ENCODE data around the gene SH3BGRL. TPM values are rescaled to one million over a fixed set of nuclear protein-coding genes. Genes with fewer than 3 reads are reported as not detected.

Gene SH3BGRL
- 91.9 TPM for total RNA-seq

DNA sequence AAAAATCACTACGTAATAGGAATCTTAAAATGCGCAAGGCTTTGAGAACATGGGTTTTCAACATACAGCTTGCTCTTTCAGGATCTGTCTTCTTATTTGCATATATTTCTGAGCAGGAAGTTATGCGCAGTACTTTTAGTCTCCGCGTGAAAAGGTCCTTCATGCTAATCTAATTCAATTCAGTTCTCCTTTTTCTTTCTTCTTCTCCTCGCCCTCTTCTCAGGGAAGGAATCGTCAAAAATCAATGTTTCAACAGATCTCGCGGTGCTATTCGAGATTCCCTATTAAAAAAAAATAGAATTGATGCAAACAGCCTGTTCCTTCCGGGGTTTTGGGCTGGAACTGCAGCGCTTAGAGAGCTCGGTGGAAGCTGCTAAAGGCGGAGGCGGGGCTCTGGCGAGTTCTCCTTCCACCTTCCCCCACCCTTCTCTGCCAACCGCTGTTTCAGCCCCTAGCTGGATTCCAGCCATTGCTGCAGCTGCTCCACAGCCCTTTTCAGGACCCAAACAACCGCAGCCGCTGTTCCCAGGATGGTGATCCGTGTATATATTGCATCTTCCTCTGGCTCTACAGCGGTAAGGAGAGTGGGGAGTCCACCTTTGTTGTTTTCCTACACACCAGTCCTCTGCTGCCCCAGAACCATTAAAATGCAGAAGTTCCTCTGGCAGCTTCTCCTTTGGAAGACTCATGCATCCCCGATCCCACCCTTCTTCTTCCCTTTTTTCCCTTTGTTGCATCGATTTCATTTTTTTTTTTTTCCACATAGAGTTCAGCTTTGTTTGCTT, at the start of gene SH3BGRL, which contains the start of gene HMGN5:
SH3BGRL (plus strand) TSS at position 432 of the 785 bp plus-strand sequence; CDS start at position 531, 99 bp downstream.
HMGN5 (minus strand) TSS at position 243 of the 785 bp plus-strand sequence. CDS start 80,364 bp downstream, outside the sequence.
- Histone ChIP-seq H3K4me3 (peak within 1 kb of the TSS; percentile 47 to 79), H3K27me3 (no peaks in the 10 kb centered on the region), H3K27ac (peak within 1 kb of the TSS; percentile 75 to 80), H3K4me1 (no peaks in the 10 kb centered on the region), H3K36me3 (no peaks in the 10 kb centered on the region), H3K9me3 (no peaks in the 10 kb centered on the region)
- intact Hi-C loops (cut with DNase I): loop anchor here (2.0 to 5.0 kb wide), 2 partner anchors 55 to 81 kb away; no protein-coding TSS in a partner anchor
- peak; percentile 18 to 87 for DNase-seq (ENCODE audit: low spot score in 2 of 2)
- TF ChIP-seq, protein P1, sequence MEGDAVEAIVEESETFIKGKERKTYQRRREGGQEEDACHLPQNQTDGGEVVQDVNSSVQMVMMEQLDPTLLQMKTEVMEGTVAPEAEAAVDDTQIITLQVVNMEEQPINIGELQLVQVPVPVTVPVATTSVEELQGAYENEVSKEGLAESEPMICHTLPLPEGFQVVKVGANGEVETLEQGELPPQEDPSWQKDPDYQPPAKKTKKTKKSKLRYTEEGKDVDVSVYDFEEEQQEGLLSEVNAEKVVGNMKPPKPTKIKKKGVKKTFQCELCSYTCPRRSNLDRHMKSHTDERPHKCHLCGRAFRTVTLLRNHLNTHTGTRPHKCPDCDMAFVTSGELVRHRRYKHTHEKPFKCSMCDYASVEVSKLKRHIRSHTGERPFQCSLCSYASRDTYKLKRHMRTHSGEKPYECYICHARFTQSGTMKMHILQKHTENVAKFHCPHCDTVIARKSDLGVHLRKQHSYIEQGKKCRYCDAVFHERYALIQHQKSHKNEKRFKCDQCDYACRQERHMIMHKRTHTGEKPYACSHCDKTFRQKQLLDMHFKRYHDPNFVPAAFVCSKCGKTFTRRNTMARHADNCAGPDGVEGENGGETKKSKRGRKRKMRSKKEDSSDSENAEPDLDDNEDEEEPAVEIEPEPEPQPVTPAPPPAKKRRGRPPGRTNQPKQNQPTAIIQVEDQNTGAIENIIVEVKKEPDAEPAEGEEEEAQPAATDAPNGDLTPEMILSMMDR (IDR thresholded peaks at IDR 0.05): no peak

DNA sequence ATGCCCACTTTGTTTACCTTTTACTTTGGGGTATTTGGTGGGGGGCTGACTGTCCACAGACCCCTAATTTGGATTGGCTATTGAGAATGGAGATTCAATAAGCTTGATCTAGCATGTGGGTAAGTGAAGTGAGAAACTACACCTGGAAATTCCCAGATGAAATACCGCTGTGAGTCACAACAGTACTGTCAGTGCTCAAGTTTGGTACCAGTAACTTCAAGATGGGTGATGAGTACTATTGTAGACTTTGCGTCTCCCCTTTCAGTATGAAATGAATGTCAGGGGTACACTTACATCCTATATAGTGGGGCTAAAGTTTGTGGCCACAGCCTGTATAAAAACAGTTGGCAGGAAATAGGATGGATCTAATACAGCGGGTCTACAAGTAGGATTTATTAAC, 33.5 kb upstream of the SH3BGRL start:
- Histone ChIP-seq H3K27ac (no peak overlapping the region), H3K4me3 (no peak overlapping the region), H3K4me1 (no peaks in the 10 kb centered on the region), H3K9me3 (no peaks in the 10 kb centered on the region), H3K27me3 (no peaks in the 10 kb centered on the region), H3K36me3 (no peaks in the 10 kb centered on the region)
- TF ChIP-seq, protein P1 (IDR thresholded peaks at IDR 0.05): no peak
- DNase-seq (ENCODE audit: low spot score in 2 of 2): no peak
- intact Hi-C loops (cut with DNase I): no loop called here

DNA sequence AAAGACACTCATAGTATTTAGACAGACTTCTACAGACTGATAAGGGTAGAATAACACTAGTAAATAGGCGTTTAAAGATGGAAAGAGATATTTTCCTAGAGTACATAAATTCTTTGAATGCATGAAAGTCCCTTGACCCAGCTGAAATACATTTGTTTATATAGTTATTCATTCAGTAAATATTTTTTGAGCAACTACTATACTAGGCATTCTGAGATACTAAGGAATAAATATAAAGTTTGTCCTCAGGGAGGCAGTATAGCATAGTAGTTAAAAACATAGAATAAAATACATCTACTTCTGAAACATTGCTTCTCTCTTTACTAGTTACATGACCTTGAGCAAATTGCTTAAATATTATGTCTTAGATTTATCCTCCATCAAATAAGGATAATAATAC, 27.6 kb upstream of the SH3BGRL start:
- no peaks in the 10 kb centered on the region for H3K4me1 ChIP-seq
- TF ChIP-seq, protein P1 (IDR thresholded peaks at IDR 0.05): no peak
- H3K36me3 ChIP-seq: no peaks in the 10 kb centered on the region
- intact Hi-C loops (cut with DNase I): loop anchor here (1.0 kb wide), 1 partner anchor 203 kb away; no protein-coding TSS in a partner anchor
- H3K27ac ChIP-seq: no peak overlapping the region
- no peak for DNase-seq (ENCODE audit: low spot score in 2 of 2)
- no peak overlapping the region for H3K4me3 ChIP-seq
- no peaks in the 10 kb centered on the region for H3K9me3 ChIP-seq
- no peaks in the 10 kb centered on the region for H3K27me3 ChIP-seq

DNA sequence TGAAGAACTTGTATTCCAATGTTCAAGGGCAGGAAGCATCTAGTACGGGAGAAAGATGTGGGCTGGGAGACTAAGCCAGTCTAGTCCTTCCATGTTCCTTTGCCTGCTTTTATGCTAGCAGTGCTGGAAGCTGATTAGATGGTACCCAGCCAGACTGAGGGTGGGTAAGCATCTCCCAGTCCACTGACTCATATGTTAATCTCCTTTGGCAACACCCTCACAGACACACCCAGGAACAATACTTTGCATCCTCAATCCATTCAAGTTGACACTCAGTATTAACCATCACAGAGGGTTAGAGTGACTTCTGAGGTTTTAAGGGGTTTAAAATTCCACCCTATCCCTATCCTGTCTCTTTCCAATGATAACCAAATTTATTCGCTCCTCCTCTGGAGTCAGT, 6.6 kb upstream of the SH3BGRL start:
- H3K4me3 ChIP-seq: no peak overlapping the region
- no peaks in the 10 kb centered on the region for H3K27me3 ChIP-seq
- DNase-seq (ENCODE audit: low spot score in 2 of 2): no peak
- no peaks in the 10 kb centered on the region for H3K4me1 ChIP-seq
- TF ChIP-seq, protein P1 (IDR thresholded peaks at IDR 0.05): no peak
- no peaks in the 10 kb centered on the region for H3K9me3 ChIP-seq
- no peak overlapping the region for H3K27ac ChIP-seq
- intact Hi-C loops (cut with DNase I): no loop called here
- no peaks in the 10 kb centered on the region for H3K36me3 ChIP-seq

DNA sequence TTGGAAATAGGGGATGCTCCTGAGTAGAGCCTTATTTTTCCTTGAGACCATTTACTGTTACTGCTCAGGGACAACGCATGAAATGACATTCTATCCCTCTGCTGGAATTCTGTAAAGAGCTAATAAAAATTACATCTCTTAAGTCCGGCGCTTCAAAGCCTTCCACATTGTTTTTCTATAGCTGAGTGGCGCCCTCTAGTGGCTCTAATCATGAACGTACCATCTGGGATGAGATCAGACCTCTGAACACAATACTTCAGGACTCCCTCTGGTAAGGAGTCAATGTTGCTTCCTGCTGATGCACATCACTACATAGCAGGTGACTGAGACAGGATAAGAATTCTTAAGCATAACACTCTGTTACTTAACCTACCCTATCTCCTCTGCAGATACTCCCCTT, 6.2 kb upstream of the SH3BGRL start:
- DNase-seq (ENCODE audit: low spot score in 2 of 2): peak in 1 of 2 donors; percentile 65
- TF ChIP-seq, protein P1 (IDR thresholded peaks at IDR 0.05): peak in 2 of 3 experiments; percentile 27 to 40
- H3K4me3 ChIP-seq: no peak overlapping the region
- H3K27ac ChIP-seq: no peak overlapping the region
- intact Hi-C loops (cut with DNase I): no loop called here
- no peaks in the 10 kb centered on the region for H3K27me3 ChIP-seq
- H3K4me1 ChIP-seq: no peaks in the 10 kb centered on the region
- no peaks in the 10 kb centered on the region for H3K36me3 ChIP-seq
- no peaks in the 10 kb centered on the region for H3K9me3 ChIP-seq

All from ascending aorta (tissue), 2 donors.